Liver (tissue), 9 donors: ENCODE measurements around the gene GC. TPM values are rescaled to one million over a fixed set of nuclear protein-coding genes. Genes with fewer than 3 reads are reported as not detected.

Source experiments
- DNase-seq: peaks from one replicate; pipeline ENCODE4 v3.0.0-alpha.2; 2017; ENCODE audit warnings: low spot score
- H3K27ac ChIP-seq, 2 donors: one replicate each; pipeline ENCODE4 v1.7.0; 2013; ENCODE audit warnings: inconsistent platforms in 2 of 2, low read length in 2 of 2, control low read depth in 1 of 2, low read depth in 1 of 2, mild to moderate bottlenecking in 1 of 2
- H3K27me3 ChIP-seq, 4 donors: one replicate each; pipeline versions ENCODE4 v1.6.1 to v1.7.0; 2013; ENCODE audit warnings: low read length in 3 of 4, inconsistent platforms in 1 of 4, mild to moderate bottlenecking in 1 of 4, moderate library complexity in 1 of 4; ENCODE audit not compliant: control insufficient read depth in 4 of 4, insufficient read depth in 4 of 4
- H3K36me3 ChIP-seq, 4 donors: one replicate each; pipeline versions ENCODE4 v1.6.1 to v1.7.0; 2013; ENCODE audit warnings: low read length in 3 of 4, mild to moderate bottlenecking in 3 of 4, low read depth in 1 of 4, moderate library complexity in 1 of 4; ENCODE audit not compliant: control insufficient read depth in 4 of 4, insufficient read depth in 3 of 4
- H3K4me1 ChIP-seq, 4 donors: one replicate each; pipeline versions ENCODE4 v1.6.1 to v1.7.0; 2013; ENCODE audit warnings: low read length in 3 of 4, mild to moderate bottlenecking in 3 of 4, moderate library complexity in 1 of 4; ENCODE audit not compliant: control insufficient read depth in 4 of 4, insufficient read depth in 4 of 4
- H3K4me3 ChIP-seq, 3 donors: one replicate each; pipeline versions ENCODE4 v1.6.1 to v1.7.0; 2013; ENCODE audit warnings: low read length in 3 of 3, control low read depth in 1 of 3, low read depth in 1 of 3, mild to moderate bottlenecking in 1 of 3
- H3K9ac ChIP-seq, 2 donors: one replicate each; pipeline ENCODE4 v1.7.0; 2013; ENCODE audit warnings: low read length in 2 of 2, mild to moderate bottlenecking in 2 of 2, moderate library complexity in 2 of 2, control low read depth in 1 of 2, low read depth in 1 of 2
- H3K9me3 ChIP-seq, 4 donors: one replicate each; pipeline versions ENCODE4 v1.6.1 to v1.7.0; 2013; ENCODE audit warnings: low read length in 3 of 4; ENCODE audit not compliant: control insufficient read depth in 4 of 4
- ATF3 ChIP-seq: IDR thresholded peaks from 2 replicates; pipeline ENCODE4 v1.6.1; 2016; ENCODE audit warnings: antibody characterized with exemption
- EGR1 ChIP-seq, 2 donors: IDR thresholded peaks; 2 replicates each; pipeline ENCODE4 v1.6.1; 2016 to 2018; ENCODE audit warnings: antibody characterized with exemption in 2 of 2, low read depth in 2 of 2
- FOXA1 ChIP-seq: IDR thresholded peaks from 2 replicates; pipeline ENCODE4 v1.6.1; 2016; ENCODE audit warnings: antibody characterized with exemption
- FOXA2 ChIP-seq: IDR thresholded peaks from 2 replicates; pipeline ENCODE4 v1.6.1; 2016; ENCODE audit warnings: antibody characterized with exemption
- GABPA ChIP-seq, 2 donors: IDR thresholded peaks in 1 of 2; conservative IDR thresholded peaks in 1 of 2; 2 replicates each; pipeline ENCODE4 v1.6.1; 2016; ENCODE audit warnings: antibody characterized with exemption in 2 of 2, mild to moderate bottlenecking in 1 of 2, moderate library complexity in 1 of 2
- HNF4A ChIP-seq, 2 donors: conservative IDR thresholded peaks; 2 replicates each; pipeline ENCODE4 v1.6.1; 2016; ENCODE audit warnings: antibody characterized with exemption in 2 of 2, mild to moderate bottlenecking in 2 of 2
- HNF4G ChIP-seq: IDR thresholded peaks from 2 replicates; pipeline ENCODE4 v1.6.1; 2016; ENCODE audit warnings: antibody characterized with exemption
- JUND ChIP-seq, 2 donors: IDR thresholded peaks; 2 replicates each; pipeline ENCODE4 v1.6.1; 2016; ENCODE audit warnings: antibody characterized with exemption in 2 of 2
- MAX ChIP-seq: IDR thresholded peaks from 2 replicates; pipeline ENCODE4 v1.6.1; 2016; ENCODE audit warnings: antibody characterized with exemption
- NR2F2 ChIP-seq: IDR thresholded peaks from 2 replicates; pipeline ENCODE4 v1.6.1; 2016; ENCODE audit warnings: antibody characterized with exemption
- RAD21 ChIP-seq, 2 donors: IDR thresholded peaks; 2 replicates each; pipeline ENCODE4 v1.6.1; 2016; ENCODE audit warnings: antibody characterized with exemption in 2 of 2, mild to moderate bottlenecking in 2 of 2
- RXRA ChIP-seq, 2 donors: IDR thresholded peaks; 2 replicates each; pipeline ENCODE4 v1.6.1; 2017 to 2018; ENCODE audit warnings: antibody characterized with exemption in 2 of 2, mild to moderate bottlenecking in 1 of 2
- SP1 ChIP-seq: IDR thresholded peaks from 2 replicates; pipeline ENCODE4 v1.6.1; 2018; ENCODE audit warnings: antibody characterized with exemption, mild to moderate bottlenecking
- TAF1 ChIP-seq: conservative IDR thresholded peaks from 2 replicates; pipeline ENCODE4 v1.6.1; 2016; ENCODE audit warnings: antibody characterized with exemption, mild to moderate bottlenecking
- YY1 ChIP-seq: IDR thresholded peaks from 2 replicates; pipeline ENCODE4 v1.6.1; 2016; ENCODE audit warnings: antibody characterized with exemption, mild to moderate bottlenecking
- WGBS: extraction: QIAGEN DNeasy Blood & Tissue Kit; methylation state at CpG from one replicate; pipeline ENCODE4 v1.1.7; 2013; 5-methylcytosine and 5-hydroxymethylcytosine counted together
- polyA plus RNA-seq, 2 donors: library from polyadenylated mRNA; stranded (reverse) in 1 of 2; unstranded in 1 of 2; fragments of 200-250 nt in 1 of 2; fragments of >200 nt in 1 of 2; fragmentation: Nextera tagmentation in 1 of 2; extraction: Ambion mirVana in 1 of 2; gene quantifications; one replicate each; pipeline versions ENCODE4 v1.2.1 to v1.2.3, GENCODE V29; 2013 to 2015
- total RNA-seq, 2 donors: library from RNA; depleted of rRNA; stranded (reverse); fragments of >200 nt; gene quantifications; one replicate each; pipeline ENCODE4 v1.2.3, GENCODE V29; 2014
- TF ChIP-seq, protein P1 (sequence below): fragments of 150-350 bp; IDR thresholded peaks from 2 replicates; pipeline ENCODE4 v1.5.1; 2017; ENCODE audit warnings: improper control_type of control experiment, low read depth, low read length; ENCODE audit not compliant: missing input control
- TF ChIP-seq, protein P2 (sequence below): IDR thresholded peaks from 2 replicates; pipeline ENCODE4 v1.6.1; 2016; ENCODE audit warnings: antibody characterized with exemption
- TF ChIP-seq, protein P3 (sequence below): IDR thresholded peaks from 2 replicates; pipeline ENCODE4 v1.6.1; 2016; ENCODE audit warnings: antibody characterized with exemption, mild to moderate bottlenecking
- donor health status: healthy.
- donor health status: healthy.
- donor health status: healthy.
- donor health status: healthy.
- donor health status: healthy.

Gene GC
- total and polyA plus RNA-seq, 4 donors: 1,801 to 4,674 (median 2,937) TPM

- Histone ChIP-seq H3K36me3 (no peaks in the 10 kb centered on the region), H3K9me3 (no peaks in the 10 kb centered on the region), H3K4me1 (peaks cover 0 to 3% (median under 1%) of the 10 kb centered on the region in 4 donors), H3K9ac (no peak overlapping the region), H3K4me3 (no peak overlapping the region), H3K27ac (no peak overlapping the region), H3K27me3 (no peaks in the 10 kb centered on the region)
- no peak for DNase-seq
- TF ChIP-seq GABPA (IDR thresholded peaks at IDR 0.05 in 1 of 2, conservative IDR thresholded peaks at IDR 0.05 in 1 of 2) (no peak), HNF4A (conservative IDR thresholded peaks at IDR 0.05) (no peak), YY1 (no peak), ATF3 (no peak), NR2F2 (no peak)
- 78% methylated on average over 5 of the region's 5 CpGs for WGBS
Measured at GRCh38 chr4:71694961-71695360, 88.9 kb downstream of the GC start.

DNA sequence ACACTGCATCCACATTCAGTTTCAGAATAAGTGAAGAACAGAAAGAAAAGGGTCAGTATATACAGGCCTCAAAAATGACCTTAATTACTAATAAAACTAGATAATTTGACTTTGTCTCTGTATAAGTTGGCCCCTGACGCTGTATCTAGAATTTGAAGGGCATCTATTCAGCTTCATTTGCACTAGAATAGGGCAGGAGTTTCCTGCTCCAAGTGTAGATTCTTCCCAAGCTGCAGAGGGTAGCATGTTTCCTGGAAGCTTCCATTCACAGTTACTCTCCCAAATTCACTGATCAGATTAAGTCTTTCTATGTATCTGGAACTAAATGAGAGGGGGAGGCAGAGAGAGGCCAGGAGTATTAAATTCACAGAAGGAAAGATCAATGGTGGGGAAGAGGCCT lies 90.9 kb downstream of the GC start:
- no peak for DNase-seq
- Histone ChIP-seq H3K27ac (no peak overlapping the region), H3K27me3 (no peaks in the 10 kb centered on the region), H3K4me3 (no peak overlapping the region), H3K9me3 (no peaks in the 10 kb centered on the region), H3K36me3 (no peaks in the 10 kb centered on the region), H3K9ac (no peak overlapping the region), H3K4me1 (peaks cover 0 to 3% (median under 1%) of the 10 kb centered on the region in 4 donors)
- TF ChIP-seq, protein P1, sequence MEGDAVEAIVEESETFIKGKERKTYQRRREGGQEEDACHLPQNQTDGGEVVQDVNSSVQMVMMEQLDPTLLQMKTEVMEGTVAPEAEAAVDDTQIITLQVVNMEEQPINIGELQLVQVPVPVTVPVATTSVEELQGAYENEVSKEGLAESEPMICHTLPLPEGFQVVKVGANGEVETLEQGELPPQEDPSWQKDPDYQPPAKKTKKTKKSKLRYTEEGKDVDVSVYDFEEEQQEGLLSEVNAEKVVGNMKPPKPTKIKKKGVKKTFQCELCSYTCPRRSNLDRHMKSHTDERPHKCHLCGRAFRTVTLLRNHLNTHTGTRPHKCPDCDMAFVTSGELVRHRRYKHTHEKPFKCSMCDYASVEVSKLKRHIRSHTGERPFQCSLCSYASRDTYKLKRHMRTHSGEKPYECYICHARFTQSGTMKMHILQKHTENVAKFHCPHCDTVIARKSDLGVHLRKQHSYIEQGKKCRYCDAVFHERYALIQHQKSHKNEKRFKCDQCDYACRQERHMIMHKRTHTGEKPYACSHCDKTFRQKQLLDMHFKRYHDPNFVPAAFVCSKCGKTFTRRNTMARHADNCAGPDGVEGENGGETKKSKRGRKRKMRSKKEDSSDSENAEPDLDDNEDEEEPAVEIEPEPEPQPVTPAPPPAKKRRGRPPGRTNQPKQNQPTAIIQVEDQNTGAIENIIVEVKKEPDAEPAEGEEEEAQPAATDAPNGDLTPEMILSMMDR: no peak
- no peak for TF ChIP-seq HNF4G
- no peak for TF ChIP-seq SP1
- TF ChIP-seq FOXA2: no peak
- no peak for TF ChIP-seq NR2F2
- no peak for TF ChIP-seq HNF4A (conservative IDR thresholded peaks at IDR 0.05)
- TF ChIP-seq RAD21 (IDR thresholded peaks at IDR 0.05): no peak
- TF ChIP-seq, protein P2, sequence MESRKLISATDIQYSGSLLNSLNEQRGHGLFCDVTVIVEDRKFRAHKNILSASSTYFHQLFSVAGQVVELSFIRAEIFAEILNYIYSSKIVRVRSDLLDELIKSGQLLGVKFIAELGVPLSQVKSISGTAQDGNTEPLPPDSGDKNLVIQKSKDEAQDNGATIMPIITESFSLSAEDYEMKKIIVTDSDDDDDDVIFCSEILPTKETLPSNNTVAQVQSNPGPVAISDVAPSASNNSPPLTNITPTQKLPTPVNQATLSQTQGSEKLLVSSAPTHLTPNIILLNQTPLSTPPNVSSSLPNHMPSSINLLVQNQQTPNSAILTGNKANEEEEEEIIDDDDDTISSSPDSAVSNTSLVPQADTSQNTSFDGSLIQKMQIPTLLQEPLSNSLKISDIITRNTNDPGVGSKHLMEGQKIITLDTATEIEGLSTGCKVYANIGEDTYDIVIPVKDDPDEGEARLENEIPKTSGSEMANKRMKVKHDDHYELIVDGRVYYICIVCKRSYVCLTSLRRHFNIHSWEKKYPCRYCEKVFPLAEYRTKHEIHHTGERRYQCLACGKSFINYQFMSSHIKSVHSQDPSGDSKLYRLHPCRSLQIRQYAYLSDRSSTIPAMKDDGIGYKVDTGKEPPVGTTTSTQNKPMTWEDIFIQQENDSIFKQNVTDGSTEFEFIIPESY: no peak
- TF ChIP-seq, protein P3, sequence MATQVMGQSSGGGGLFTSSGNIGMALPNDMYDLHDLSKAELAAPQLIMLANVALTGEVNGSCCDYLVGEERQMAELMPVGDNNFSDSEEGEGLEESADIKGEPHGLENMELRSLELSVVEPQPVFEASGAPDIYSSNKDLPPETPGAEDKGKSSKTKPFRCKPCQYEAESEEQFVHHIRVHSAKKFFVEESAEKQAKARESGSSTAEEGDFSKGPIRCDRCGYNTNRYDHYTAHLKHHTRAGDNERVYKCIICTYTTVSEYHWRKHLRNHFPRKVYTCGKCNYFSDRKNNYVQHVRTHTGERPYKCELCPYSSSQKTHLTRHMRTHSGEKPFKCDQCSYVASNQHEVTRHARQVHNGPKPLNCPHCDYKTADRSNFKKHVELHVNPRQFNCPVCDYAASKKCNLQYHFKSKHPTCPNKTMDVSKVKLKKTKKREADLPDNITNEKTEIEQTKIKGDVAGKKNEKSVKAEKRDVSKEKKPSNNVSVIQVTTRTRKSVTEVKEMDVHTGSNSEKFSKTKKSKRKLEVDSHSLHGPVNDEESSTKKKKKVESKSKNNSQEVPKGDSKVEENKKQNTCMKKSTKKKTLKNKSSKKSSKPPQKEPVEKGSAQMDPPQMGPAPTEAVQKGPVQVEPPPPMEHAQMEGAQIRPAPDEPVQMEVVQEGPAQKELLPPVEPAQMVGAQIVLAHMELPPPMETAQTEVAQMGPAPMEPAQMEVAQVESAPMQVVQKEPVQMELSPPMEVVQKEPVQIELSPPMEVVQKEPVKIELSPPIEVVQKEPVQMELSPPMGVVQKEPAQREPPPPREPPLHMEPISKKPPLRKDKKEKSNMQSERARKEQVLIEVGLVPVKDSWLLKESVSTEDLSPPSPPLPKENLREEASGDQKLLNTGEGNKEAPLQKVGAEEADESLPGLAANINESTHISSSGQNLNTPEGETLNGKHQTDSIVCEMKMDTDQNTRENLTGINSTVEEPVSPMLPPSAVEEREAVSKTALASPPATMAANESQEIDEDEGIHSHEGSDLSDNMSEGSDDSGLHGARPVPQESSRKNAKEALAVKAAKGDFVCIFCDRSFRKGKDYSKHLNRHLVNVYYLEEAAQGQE: no peak
- no peak for TF ChIP-seq TAF1
- TF ChIP-seq RXRA (IDR thresholded peaks at IDR 0.05): no peak
- TF ChIP-seq EGR1 (IDR thresholded peaks at IDR 0.05; ENCODE audit: low read depth in 2 of 2): no peak
- no peak for TF ChIP-seq GABPA (IDR thresholded peaks at IDR 0.05 in 1 of 2, conservative IDR thresholded peaks at IDR 0.05 in 1 of 2)
- no peak for TF ChIP-seq ATF3
- no peak for TF ChIP-seq FOXA1
- TF ChIP-seq MAX: no peak
- TF ChIP-seq JUND (IDR thresholded peaks at IDR 0.05): no peak
- TF ChIP-seq YY1: no peak
- WGBS: 88% methylated on average over 1 of the region's 1 CpG
